BE2C (cell line): Measurements from ENCODE around the gene NNMT. TPM values are rescaled to one million over a fixed set of nuclear protein-coding genes. Genes with fewer than 3 reads are reported as not detected.

Source experiments
- DNase-seq: peaks from one replicate; pipeline ENCODE4 v3.0.0-alpha.2; 2020
- H3K27me3 ChIP-seq: fragments of 250-450 bp; sonication (Bioruptor Pico); 2 replicates; pipeline ENCODE4 v1.5.1; 2020; ENCODE audit warnings: mild to moderate bottlenecking
- H3K36me3 ChIP-seq: fragments of 250-450 bp; sonication (Bioruptor Pico); 2 replicates; pipeline ENCODE4 v1.5.1; 2020; ENCODE audit warnings: mild to moderate bottlenecking
- H3K4me1 ChIP-seq: fragments of 250-450 bp; sonication (Bioruptor Pico); 2 replicates; pipeline ENCODE4 v1.5.1; 2020
- H3K4me3 ChIP-seq: 2 replicates; pipeline ENCODE4 v1.5.1; 2011; ENCODE audit warnings: low read depth, low read length
- H3K9me3 ChIP-seq: fragments of 250-450 bp; sonication (Bioruptor Pico); 2 replicates; pipeline ENCODE4 v1.5.1; 2020
- CTCF ChIP-seq: IDR thresholded peaks from 2 replicates; pipeline ENCODE4 v1.5.1; 2012; ENCODE audit warnings: mild to moderate bottlenecking, low read depth, low read length
- polyA plus RNA-seq: library from polyadenylated mRNA; unstranded; fragments of >200 nt; gene quantifications from one replicate; pipeline ENCODE4 v1.2.1, GENCODE V29; 2012; ENCODE audit warnings: low read depth, missing spikeins; ENCODE audit not compliant: insufficient read length, insufficient read depth

Gene NNMT
- 0.68 TPM for polyA plus RNA-seq

GRCh38 chr11:114295676-114296604, at the start of gene NNMT:
TSS of gene NNMT (plus strand) at chr11:114296399. CDS start at chr11:114296557, 158 bp downstream.
- no peaks in the 10 kb centered on the region for H3K9me3 ChIP-seq
- H3K4me3 ChIP-seq, result no peak within 1 kb of the TSS
- no peak for DNase-seq
- no peak for TF ChIP-seq CTCF
- H3K4me1 ChIP-seq, result no peaks in the 10 kb centered on the region
- H3K36me3 ChIP-seq, result no peaks in the 10 kb centered on the region
- H3K27me3 ChIP-seq, result peaks cover 3% of the 10 kb centered on the region; the same call in 1 of the 2 replicates

DNA sequence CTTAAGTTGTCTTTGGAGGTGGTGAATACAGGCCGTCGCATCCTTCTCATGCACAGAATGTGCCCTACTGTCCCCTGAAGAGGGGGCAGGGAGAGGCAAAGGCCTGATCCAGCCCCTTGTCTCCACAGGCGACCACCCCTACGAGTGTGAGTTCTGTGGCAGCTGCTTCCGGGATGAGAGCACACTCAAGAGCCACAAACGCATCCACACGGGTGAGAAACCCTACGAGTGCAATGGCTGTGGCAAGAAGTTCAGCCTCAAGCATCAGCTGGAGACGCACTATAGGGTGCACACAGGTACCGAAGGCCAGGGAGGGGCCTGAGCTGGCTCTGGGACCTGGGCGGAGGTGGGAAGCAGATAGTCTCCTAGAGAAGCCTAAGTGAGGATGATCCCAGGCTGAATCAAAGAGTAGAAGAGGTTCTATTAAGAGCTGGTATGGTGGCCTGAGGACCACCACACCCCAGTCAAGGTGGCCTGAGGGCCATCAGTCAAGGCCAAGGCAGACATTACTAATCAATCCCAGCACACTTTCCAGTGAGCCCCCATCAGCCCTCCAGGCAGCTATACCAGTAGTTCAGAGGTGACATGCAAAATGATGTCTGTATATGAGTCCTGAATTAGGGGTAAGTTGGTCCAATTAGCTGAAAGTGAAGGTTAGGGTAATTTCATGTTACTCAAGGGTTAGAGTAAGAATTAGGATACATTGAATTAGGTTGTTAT, 49.0 kb upstream of the NNMT start:
- TF ChIP-seq CTCF, result no peak
- H3K27me3 ChIP-seq, result peaks cover 13% of the 10 kb centered on the region
- no peak for DNase-seq

GRCh38 chr11:114250180-114250579, 46.0 kb upstream of the NNMT start:
- H3K36me3 ChIP-seq, result no peaks in the 10 kb centered on the region
- DNase-seq, result no peak
- H3K4me3 ChIP-seq, result no peak overlapping the region
- no peaks in the 10 kb centered on the region for H3K9me3 ChIP-seq
- peaks cover 1% of the 10 kb centered on the region; the same call in 1 of the 2 replicates for H3K27me3 ChIP-seq
- H3K4me1 ChIP-seq, result no peaks in the 10 kb centered on the region
- no peak for TF ChIP-seq CTCF

More for the DNA sequence above, 49.0 kb upstream of the NNMT start:
- Histone ChIP-seq H3K4me3 (no peak overlapping the region), H3K4me1 (no peaks in the 10 kb centered on the region), H3K9me3 (no peaks in the 10 kb centered on the region), H3K36me3 (no peaks in the 10 kb centered on the region)

DNA sequence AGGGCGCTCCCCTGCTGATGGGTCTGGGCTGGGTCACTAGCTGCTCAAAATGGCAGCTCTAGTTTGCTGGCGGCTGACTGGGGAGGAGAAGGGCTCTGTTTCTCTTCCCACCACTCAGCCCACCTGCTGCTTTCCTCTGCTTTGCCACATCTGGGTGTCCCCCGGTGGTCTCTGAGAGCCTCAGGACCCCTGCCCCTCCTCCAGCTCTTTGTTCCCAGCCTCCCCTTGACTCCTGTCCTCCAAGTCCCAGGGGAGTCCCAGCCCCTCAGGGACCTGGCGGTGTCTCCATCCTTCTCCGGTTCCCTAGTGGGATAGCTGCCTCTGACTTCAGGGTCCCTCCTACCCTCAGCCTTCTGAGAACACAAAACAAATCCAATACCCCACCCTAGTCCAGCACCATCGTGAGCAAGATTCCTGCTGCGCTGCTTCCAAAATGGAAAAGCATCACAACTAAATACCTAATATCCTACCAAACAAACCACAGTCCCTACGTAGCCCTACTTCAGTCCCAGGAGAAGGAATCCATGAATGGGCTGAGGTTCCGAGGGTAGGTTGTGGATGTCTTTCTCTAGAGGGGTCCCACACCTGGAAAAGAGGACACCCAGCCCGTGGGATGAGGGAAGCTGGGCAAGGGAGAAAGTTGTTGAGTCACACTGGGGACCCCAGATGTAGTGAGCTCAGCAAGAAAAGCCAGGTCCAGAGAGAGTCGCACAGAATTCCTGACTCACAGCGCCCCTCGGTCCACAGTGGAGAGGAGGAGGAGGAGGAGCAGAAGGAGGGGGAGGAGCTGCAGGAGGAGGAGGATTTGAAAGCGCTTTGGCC, 45.0 kb upstream of the NNMT start:
- no peak for DNase-seq
- no peaks in the 10 kb centered on the region for H3K9me3 ChIP-seq
- no peak for TF ChIP-seq CTCF
- no peak overlapping the region for H3K4me3 ChIP-seq
- H3K4me1 ChIP-seq, result no peaks in the 10 kb centered on the region
- no peaks in the 10 kb centered on the region for H3K36me3 ChIP-seq
- H3K27me3 ChIP-seq, result no peaks in the 10 kb centered on the region

- DNase-seq, result no peak
- no peaks in the 10 kb centered on the region for H3K4me1 ChIP-seq
- H3K4me3 ChIP-seq, result no peak overlapping the region
- H3K36me3 ChIP-seq, result no peaks in the 10 kb centered on the region
- TF ChIP-seq CTCF, result no peak
- no peaks in the 10 kb centered on the region for H3K27me3 ChIP-seq
- H3K9me3 ChIP-seq, result no peaks in the 10 kb centered on the region
These were observed 44.3 kb upstream of the NNMT start for GRCh38 chr11:114251815-114252337.
